ENCODE measurements around the gene CCNK.

CCNK gene

DNA sequence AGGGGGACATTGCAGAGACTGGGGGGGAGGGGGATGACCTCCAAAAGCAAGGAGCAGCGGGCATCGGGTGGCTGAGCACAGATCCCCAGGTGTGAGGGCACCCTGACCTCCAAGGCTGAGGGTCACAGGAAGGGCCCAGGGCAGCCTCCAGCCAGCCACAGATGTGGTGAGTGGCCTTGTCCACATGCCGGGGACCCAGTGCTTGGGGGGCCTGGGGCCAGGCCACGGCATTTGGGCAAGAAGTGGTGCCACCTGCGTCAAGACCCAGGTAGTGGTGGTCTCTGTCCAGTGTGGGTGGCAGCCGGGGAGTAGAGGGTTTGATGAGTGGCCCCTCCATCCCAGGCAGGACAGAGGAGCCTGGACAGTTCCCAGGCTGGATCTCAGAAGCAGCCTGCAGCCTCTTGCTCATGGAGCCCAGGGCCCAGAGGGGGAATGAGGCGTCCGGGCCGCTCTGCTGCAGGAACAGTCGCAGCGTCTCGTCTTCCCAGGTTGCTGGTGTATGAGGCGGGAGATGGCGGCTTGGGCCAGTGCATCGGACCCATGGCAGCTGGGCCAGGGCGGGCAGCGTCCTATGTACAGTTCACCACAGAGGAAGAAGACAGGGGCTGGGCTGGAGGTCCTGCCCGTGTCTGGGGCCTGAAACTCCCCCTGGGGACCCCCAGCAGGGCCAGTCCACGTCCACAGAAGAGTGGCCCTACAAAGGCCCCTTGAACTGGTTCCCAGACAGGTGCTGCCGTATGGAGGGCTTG is 33.5 kb downstream of the CCNK start:
- WGBS, 2 experiments (ENCODE audit: insufficient coverage in 2 of 2), result 94 to 95% methylated on average over 19 of the region's 20 CpGs

DNA sequence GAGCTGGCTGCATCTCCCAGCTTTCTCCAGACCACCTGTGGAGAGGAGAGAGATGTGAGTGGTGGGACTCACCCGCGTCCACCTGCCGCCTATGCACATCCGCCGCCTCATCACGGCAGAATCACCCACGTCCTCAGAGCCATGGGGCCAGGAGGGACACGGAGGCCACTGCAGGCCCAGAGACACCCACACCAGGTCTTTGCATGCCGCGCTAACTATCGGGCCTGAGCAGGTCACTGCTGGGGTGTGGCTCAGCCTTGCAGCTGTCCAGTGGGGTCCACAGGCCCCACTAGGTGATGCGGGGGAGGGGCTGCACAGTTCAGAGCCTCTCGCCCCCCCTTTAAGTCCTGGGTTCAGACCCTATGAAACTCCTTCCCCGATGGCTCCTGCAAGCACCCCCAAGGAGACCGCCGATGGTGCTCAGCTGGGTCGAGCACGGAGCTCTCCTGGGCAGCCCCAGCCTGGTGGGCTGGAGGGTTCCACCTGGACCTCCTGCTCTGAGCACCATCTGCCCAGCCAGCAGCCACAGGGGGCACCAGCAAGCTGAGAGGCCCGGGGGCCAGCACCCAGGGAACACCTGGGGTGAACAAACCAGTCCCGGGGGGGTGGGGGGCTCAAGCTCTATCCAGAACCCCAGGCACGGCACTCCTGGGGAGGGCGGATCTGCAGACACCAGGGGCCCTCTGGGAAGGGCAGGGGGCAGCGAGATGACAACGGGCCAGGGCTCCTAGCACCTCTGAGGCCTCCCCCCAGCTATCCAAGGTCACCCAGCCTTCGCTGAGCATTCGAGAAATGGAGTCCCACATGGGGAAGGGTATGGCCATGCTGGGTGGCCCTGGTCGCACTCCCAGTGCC is 34.3 kb downstream of the CCNK start:
- peaks cover 42% of the 10 kb centered on the region for H3K36me3 ChIP-seq (ENCODE audit: control insufficient read depth, insufficient read depth, low read length)
- no peak overlapping the region for H3K27ac ChIP-seq (ENCODE audit: low read depth, low read length, severe bottlenecking)
- WGBS, 2 experiments (ENCODE audit: insufficient coverage in 2 of 2), result 91 to 94% methylated on average over 21 to 24 of the region's 27 CpGs
- H3K4me1 ChIP-seq (ENCODE audit: control insufficient read depth, insufficient read depth, low read length, poor library complexity, severe bottlenecking), result no peaks in the 10 kb centered on the region
- no peaks in the 10 kb centered on the region for H3K9me3 ChIP-seq (ENCODE audit: control insufficient read depth, low read length)
- H3K4me3 ChIP-seq (ENCODE audit: extremely low read depth, insufficient read depth, low read length, poor library complexity, severe bottlenecking), result no peak overlapping the region

More for the DNA sequence above, 33.5 kb downstream of the CCNK start:
- Histone ChIP-seq H3K9me3 (ENCODE audit: control insufficient read depth, low read length) (no peaks in the 10 kb centered on the region), H3K27ac (ENCODE audit: low read depth, low read length, severe bottlenecking) (no peak overlapping the region), H3K4me1 (ENCODE audit: control insufficient read depth, insufficient read depth, low read length, poor library complexity, severe bottlenecking) (no peaks in the 10 kb centered on the region), H3K4me3 (ENCODE audit: extremely low read depth, insufficient read depth, low read length, poor library complexity, severe bottlenecking) (no peak overlapping the region), H3K36me3 (ENCODE audit: control insufficient read depth, insufficient read depth, low read length) (peaks cover 44% of the 10 kb centered on the region)

DNA sequence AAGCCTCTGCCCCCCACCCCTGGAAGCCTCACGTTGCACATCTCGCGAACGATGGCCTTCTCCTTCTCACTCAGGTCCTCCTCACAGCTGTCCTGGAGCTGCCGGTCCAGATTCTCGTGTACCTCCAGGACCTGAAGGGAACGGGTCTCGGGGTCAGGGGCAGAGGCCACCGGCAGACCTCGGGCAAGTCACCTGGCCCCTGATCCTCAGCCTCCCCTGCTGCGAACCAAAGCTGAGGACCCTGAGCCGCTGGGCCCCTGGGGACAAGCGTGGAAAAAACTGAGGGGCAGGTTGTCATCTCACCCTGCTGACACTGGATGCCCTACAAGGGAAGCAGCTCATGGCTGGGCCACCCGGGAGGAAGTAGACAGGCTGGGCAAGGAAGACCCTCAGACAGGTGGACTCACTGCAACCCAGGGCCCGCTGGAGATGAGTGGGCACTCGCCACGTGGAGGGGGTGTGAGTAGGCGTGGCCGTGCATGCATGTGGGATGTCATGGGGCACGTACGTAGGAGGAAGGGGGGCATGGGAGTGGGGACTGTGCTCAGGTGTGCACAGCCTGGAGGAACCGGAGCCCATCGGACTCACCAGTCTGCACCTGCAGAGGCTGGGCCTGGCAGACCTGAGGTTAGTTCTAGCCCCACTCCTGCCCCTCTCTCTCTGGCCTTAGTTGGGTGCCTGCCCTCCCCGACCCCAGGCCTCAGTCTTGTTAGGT is 35.1 kb downstream of the CCNK start:
- Histone ChIP-seq H3K4me1 (ENCODE audit: control insufficient read depth, insufficient read depth, low read length, poor library complexity, severe bottlenecking) (peaks cover 6% of the 10 kb centered on the region), H3K36me3 (ENCODE audit: control insufficient read depth, insufficient read depth, low read length) (peaks cover 35% of the 10 kb centered on the region), H3K9me3 (ENCODE audit: control insufficient read depth, low read length) (no peaks in the 10 kb centered on the region), H3K27ac (ENCODE audit: low read depth, low read length, severe bottlenecking) (no peak overlapping the region), H3K4me3 (ENCODE audit: extremely low read depth, insufficient read depth, low read length, poor library complexity, severe bottlenecking) (no peak overlapping the region)
- 92 to 94% methylated on average over 17 to 23 of the region's 24 CpGs for WGBS, 2 experiments (ENCODE audit: insufficient coverage in 2 of 2)

DNA sequence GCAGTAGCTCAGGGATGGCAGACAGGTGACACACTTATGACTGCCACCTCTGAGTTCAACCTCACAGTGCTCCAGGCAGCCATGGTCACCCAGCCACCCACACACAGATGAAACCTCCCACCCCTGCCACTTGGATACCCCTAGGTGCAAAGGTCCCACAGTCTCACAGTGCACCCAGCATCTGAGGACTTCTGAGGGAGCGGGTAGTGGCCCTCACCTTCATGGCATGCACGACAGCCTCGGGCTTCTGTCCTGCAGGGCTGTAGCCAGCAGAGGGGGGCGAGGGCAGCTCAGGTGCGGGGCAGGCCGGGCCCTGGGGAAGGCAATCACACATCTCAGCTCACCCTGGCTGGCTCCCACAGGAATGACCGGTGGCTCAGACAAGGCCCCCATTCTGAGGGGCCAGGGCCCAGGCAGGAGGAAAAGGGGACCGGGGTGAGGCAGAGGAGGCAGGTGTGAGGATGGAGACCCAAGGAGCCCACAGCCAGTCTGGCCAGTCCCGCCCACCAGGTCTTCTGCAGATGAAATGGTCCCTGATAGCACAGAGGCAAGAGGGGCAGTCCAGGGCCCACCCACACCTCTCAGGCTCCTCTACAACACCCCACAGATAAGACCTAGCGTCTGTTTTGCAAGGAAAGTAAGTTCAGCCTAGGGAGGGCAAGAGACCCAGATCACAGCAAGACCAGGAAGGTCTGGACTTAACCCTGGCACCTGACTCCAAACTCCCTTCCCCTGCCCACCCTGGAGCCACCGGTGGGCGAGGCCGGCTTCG is 35.8 kb downstream of the CCNK start:
- WGBS, 2 experiments (ENCODE audit: insufficient coverage in 2 of 2), result 94% methylated on average over 8 to 13 of the region's 14 CpGs
- Histone ChIP-seq H3K9me3 (ENCODE audit: control insufficient read depth, low read length) (no peaks in the 10 kb centered on the region), H3K36me3 (ENCODE audit: control insufficient read depth, insufficient read depth, low read length) (peaks cover 27% of the 10 kb centered on the region), H3K4me1 (ENCODE audit: control insufficient read depth, insufficient read depth, low read length, poor library complexity, severe bottlenecking) (peaks cover 13% of the 10 kb centered on the region), H3K27ac (ENCODE audit: low read depth, low read length, severe bottlenecking) (no peak overlapping the region), H3K4me3 (ENCODE audit: extremely low read depth, insufficient read depth, low read length, poor library complexity, severe bottlenecking) (no peak overlapping the region)

DNA sequence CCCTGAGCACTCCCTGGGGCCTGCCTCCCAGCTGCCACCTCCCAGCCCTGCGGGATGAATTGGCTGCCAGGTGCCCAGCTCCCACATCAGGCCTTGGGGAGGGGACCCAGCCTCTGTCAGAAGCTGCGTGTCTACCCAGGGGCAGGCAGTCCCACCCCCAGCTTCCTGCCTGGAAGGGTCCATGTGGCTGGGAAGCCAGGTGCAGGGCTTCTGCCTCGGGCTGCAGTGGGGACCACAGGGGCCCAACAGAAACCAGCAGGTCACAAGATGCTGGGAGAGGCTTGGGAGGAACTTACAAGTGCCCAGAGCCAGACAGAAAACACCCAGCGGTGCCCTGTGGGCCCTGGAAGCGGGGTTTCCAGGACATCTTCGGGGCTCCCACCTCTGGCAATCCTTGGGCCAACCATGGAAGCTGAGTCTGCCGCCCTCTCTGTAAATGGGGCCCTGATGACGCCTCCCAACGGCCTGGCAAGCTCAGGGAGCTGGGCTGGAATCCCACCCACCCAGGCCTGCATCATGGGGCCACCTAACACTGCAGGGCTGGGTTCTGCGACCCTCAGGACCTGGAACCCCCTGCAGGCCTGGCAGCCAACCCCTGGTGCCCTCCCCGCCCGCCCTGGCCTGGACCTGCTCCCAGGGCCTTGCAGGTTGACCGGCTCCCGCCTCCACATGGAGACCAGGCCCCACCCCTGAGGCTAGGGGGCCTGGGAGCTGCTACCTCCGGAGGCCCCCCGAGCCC is 36.6 kb downstream of the CCNK start:
- WGBS, 2 experiments (ENCODE audit: insufficient coverage in 2 of 2), result 72 to 77% methylated on average over 13 to 16 of the region's 16 CpGs
- Histone ChIP-seq H3K36me3 (ENCODE audit: control insufficient read depth, insufficient read depth, low read length) (peaks cover 20% of the 10 kb centered on the region), H3K4me1 (ENCODE audit: control insufficient read depth, insufficient read depth, low read length, poor library complexity, severe bottlenecking) (peaks cover 21% of the 10 kb centered on the region), H3K4me3 (ENCODE audit: extremely low read depth, insufficient read depth, low read length, poor library complexity, severe bottlenecking) (no peak overlapping the region), H3K27ac (ENCODE audit: low read depth, low read length, severe bottlenecking) (no peak overlapping the region), H3K9me3 (ENCODE audit: control insufficient read depth, low read length) (no peaks in the 10 kb centered on the region)

DNA sequence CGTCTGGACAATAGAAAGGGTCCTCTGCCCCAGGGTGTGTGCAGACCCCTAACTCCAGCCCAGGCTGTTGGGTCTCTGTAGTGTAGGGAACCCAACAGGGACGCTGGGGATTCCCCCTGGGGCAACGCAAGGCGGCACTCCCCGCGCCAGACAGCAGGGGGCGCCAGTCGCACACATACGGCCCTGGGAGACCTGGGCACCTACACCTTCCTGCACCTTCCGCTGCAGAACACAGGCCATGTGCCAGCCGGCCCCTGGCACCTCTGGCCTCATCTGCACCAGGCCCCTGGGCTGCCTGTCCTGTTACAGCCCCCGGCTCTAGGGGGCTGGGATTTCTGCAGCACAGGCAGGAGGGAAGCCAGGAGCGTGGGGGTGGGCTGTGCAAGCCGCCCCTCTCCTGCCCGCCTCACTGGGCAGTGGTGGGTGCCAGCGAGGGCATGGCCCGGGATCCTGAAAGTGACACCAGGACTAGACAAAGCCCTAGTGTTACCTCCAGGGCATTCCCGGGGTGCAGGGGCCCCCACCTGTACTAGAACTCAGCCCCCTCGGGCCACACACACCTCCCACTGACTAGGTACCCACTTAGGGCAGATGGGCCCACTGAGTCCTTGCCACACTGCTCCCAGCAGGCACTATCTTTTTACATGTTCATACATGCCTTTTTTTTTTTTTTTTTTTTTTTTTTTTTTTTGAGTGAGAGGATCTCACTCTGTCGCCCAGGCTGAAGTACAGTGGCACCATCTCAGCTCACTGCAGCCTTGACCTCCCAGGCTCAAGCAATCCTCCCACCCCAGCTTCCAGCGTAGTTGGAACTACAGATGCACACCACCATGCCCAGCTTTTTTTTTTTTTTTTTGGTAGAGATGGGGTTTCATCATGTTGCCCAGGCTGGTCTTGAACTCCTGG is 37.5 kb downstream of the CCNK start:
- H3K9me3 ChIP-seq (ENCODE audit: control insufficient read depth, low read length), result no peaks in the 10 kb centered on the region
- H3K36me3 ChIP-seq (ENCODE audit: control insufficient read depth, insufficient read depth, low read length), result peaks cover 14% of the 10 kb centered on the region
- H3K27ac ChIP-seq (ENCODE audit: low read depth, low read length, severe bottlenecking), result no peak overlapping the region
- peaks cover 30% of the 10 kb centered on the region for H3K4me1 ChIP-seq (ENCODE audit: control insufficient read depth, insufficient read depth, low read length, poor library complexity, severe bottlenecking)
- WGBS, 2 experiments (ENCODE audit: insufficient coverage in 2 of 2), result 35 to 43% methylated on average over 17 to 18 of the region's 21 CpGs
- no peak overlapping the region for H3K4me3 ChIP-seq (ENCODE audit: extremely low read depth, insufficient read depth, low read length, poor library complexity, severe bottlenecking)

DNA sequence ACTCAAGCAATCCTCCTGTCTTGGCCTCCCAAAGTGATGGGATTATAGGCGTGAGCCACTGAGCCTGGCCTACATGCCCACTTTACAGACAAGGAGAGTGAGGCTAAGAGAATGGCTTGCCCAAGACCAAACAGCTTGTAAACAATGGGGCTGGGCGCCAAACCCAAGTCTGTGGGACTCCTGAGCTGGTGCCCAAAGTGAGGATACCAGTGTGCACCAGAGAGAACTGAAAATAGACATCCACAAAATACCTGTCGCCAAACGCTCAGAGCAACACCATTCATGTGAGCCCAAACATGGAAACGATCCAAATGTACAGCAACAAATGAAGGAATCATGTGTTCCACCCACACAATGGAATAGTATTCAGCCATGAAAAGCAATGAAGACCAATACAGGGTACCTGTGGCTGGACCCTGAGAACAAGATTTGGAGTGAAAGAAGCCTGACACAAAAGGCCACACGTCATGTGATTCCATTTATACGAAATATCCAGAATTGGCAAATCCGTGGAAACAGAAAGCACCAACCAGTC is 38.2 kb downstream of the CCNK start:
- Histone ChIP-seq H3K4me1 (ENCODE audit: control insufficient read depth, insufficient read depth, low read length, poor library complexity, severe bottlenecking) (peaks cover 36% of the 10 kb centered on the region), H3K4me3 (ENCODE audit: extremely low read depth, insufficient read depth, low read length, poor library complexity, severe bottlenecking) (no peak overlapping the region), H3K27ac (ENCODE audit: low read depth, low read length, severe bottlenecking) (no peak overlapping the region), H3K9me3 (ENCODE audit: control insufficient read depth, low read length) (no peaks in the 10 kb centered on the region), H3K36me3 (ENCODE audit: control insufficient read depth, insufficient read depth, low read length) (peaks cover 7% of the 10 kb centered on the region)
- WGBS, 2 experiments (ENCODE audit: insufficient coverage in 2 of 2), result 88 to 94% methylated on average over 6 to 8 of the region's 8 CpGs

DNA sequence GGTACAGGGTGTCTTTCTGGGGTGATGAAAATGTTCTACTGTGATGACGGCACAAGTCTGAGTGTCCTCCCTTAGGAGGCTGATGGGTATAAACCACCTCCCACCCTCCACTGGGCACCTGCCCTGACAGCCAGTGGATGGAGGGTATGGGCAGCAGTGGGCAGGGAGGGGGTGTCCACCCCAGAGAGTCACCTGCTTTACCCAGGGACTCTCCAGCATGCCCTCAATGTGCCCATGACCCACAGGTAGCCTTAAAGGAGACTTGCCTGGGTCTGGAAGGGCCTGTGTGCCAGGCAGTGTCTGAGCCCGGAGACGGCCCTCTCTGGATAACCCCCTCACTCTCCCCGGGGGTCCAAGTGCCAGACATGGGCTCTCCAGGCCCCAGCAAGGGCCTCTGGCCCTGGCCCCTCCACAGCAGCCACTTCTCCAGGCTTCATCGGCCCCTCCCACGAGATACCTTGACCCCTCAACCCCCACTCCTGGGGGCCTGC is 38.8 kb downstream of the CCNK start:
- Histone ChIP-seq H3K4me3 (ENCODE audit: extremely low read depth, insufficient read depth, low read length, poor library complexity, severe bottlenecking) (no peak overlapping the region), H3K9me3 (ENCODE audit: control insufficient read depth, low read length) (no peaks in the 10 kb centered on the region), H3K27ac (ENCODE audit: low read depth, low read length, severe bottlenecking) (no peak overlapping the region), H3K4me1 (ENCODE audit: control insufficient read depth, insufficient read depth, low read length, poor library complexity, severe bottlenecking) (peaks cover 41% of the 10 kb centered on the region), H3K36me3 (ENCODE audit: control insufficient read depth, insufficient read depth, low read length) (peaks cover 1% of the 10 kb centered on the region)
- 100% methylated on average over 3 of the region's 6 CpGs for WGBS, 2 experiments (ENCODE audit: insufficient coverage in 2 of 2)

DNA sequence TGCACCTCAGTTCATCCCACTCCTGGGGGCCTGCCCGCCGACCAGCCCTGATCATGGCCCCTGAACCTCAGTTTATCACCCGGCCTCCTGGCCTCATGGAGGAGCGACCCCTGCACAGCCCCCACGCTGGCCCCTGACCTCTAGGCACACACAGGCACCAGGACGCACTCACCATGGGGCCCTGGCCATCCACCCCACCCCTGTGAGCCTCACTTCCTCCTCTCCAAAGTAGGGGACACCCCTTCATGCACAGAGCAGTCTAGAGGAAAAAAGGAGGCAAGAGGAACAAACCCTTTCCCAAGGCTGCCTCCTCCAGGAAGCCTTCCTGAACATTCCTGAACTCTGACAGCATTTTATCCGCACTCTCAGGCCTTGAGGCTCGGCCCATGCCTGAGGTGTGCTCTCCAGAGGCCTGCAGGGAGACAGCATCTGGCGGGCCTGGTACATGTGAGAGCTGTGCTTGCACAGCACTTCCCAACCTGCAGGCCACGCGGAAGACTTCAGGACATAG is 39.4 kb downstream of the CCNK start:
- no peak overlapping the region for H3K4me3 ChIP-seq (ENCODE audit: extremely low read depth, insufficient read depth, low read length, poor library complexity, severe bottlenecking)
- peaks cover 45% of the 10 kb centered on the region for H3K4me1 ChIP-seq (ENCODE audit: control insufficient read depth, insufficient read depth, low read length, poor library complexity, severe bottlenecking)
- WGBS, 2 experiments (ENCODE audit: insufficient coverage in 2 of 2), result 86 to 88% methylated on average over 9 to 10 of the region's 11 CpGs

More for the DNA sequence above, 39.4 kb downstream of the CCNK start:
- Histone ChIP-seq H3K36me3 (ENCODE audit: control insufficient read depth, insufficient read depth, low read length) (no peaks in the 10 kb centered on the region), H3K9me3 (ENCODE audit: control insufficient read depth, low read length) (no peaks in the 10 kb centered on the region), H3K27ac (ENCODE audit: low read depth, low read length, severe bottlenecking) (no peak overlapping the region)

Data from mesodermal cell (in vitro differentiated cells).